HepG2 (cell line): Measurements from ENCODE around the gene SLC25A25. TPM values are rescaled to one million over a fixed set of nuclear protein-coding genes. Genes with fewer than 3 reads are reported as not detected.

Experiments used
- ETV6 ChIP-seq: sonication (generic); formaldehyde crosslinking; conservative IDR thresholded peaks from 2 replicates; pipeline ENCODE4 v1.4.0; 2020; ENCODE audit warnings: missing genetic modification reagents
- GATAD1 ChIP-seq: IDR thresholded peaks from 2 replicates; pipeline ENCODE4 v1.6.1; 2016; ENCODE audit warnings: missing genetic modification reagents, missing compliant biosample characterization
- HDAC1 ChIP-seq: sonication (generic); formaldehyde crosslinking; IDR thresholded peaks from 2 replicates; pipeline ENCODE4 v1.5.1; 2020; ENCODE audit warnings: mild to moderate bottlenecking, missing genetic modification reagents
- HMGXB3 ChIP-seq: sonication (generic); formaldehyde crosslinking; IDR thresholded peaks from 2 replicates; pipeline ENCODE4 v1.4.0; 2020; ENCODE audit warnings: missing genetic modification reagents, borderline replicate concordance
- HOXA5 ChIP-seq: sonication (generic); formaldehyde crosslinking; IDR thresholded peaks from 2 replicates; pipeline ENCODE4 v1.4.0; 2020; ENCODE audit warnings: missing genetic modification reagents
- ISL2 ChIP-seq: sonication (generic); formaldehyde crosslinking; IDR thresholded peaks from 2 replicates; pipeline ENCODE4 v1.5.0; 2020; ENCODE audit warnings: missing genetic modification reagents
- KAT2B ChIP-seq: fragments of 150-350 bp; IDR thresholded peaks from 2 replicates; pipeline ENCODE4 v1.6.1; 2014; ENCODE audit warnings: low read depth, low read length, borderline replicate concordance
- MAF1 ChIP-seq: sonication (generic); formaldehyde crosslinking; IDR thresholded peaks from 2 replicates; pipeline ENCODE4 v1.5.0; 2020; ENCODE audit warnings: missing genetic modification reagents, borderline replicate concordance
- MEIS2 ChIP-seq: sonication (generic); formaldehyde crosslinking; IDR thresholded peaks from 2 replicates; pipeline ENCODE4 v1.9.0; 2021; ENCODE audit warnings: mild to moderate bottlenecking, missing genetic modification reagents
- NCOA2 ChIP-seq: sonication (generic); formaldehyde crosslinking; IDR thresholded peaks from 2 replicates; pipeline ENCODE4 v1.8.0; 2022; ENCODE audit warnings: inconsistent platforms
- NCOR1 ChIP-seq: fragments of 200-600 bp; sonication (generic); IDR thresholded peaks from 2 replicates; pipeline ENCODE4 v1.7.0; 2017; ENCODE audit warnings: antibody characterized with exemption, low read length, borderline replicate concordance
- PHF8 ChIP-seq: sonication (generic); formaldehyde crosslinking; IDR thresholded peaks from 2 replicates; pipeline ENCODE4 v1.5.0; 2020; ENCODE audit warnings: missing genetic modification reagents
- SNRNP70 ChIP-seq: fragments of 200-400 bp; formaldehyde crosslinking; IDR thresholded peaks from 2 replicates; pipeline ENCODE4 v1.6.1; 2017; ENCODE audit warnings: mild to moderate bottlenecking, low read depth, low read length, moderate library complexity
- TBP ChIP-seq: sonication (generic); formaldehyde crosslinking; IDR thresholded peaks from 2 replicates; pipeline ENCODE4 v1.5.0; 2020; ENCODE audit warnings: missing genetic modification reagents
- TFAP4 ChIP-seq: sonication (generic); IDR thresholded peaks from 2 replicates; pipeline ENCODE4 v1.6.1; 2016; ENCODE audit warnings: low read depth, borderline replicate concordance
- ZFP37 ChIP-seq: sonication (generic); formaldehyde crosslinking; IDR thresholded peaks from 2 replicates; pipeline ENCODE4 v1.4.0; 2020; ENCODE audit warnings: missing genetic modification reagents, borderline replicate concordance
- ZNF674 ChIP-seq: sonication (generic); formaldehyde crosslinking; IDR thresholded peaks from 2 replicates; pipeline ENCODE4 v1.5.0; 2020; ENCODE audit warnings: low read depth, mild to moderate bottlenecking, missing genetic modification reagents
- ZNF691 ChIP-seq: sonication (generic); formaldehyde crosslinking; IDR thresholded peaks from 2 replicates; pipeline ENCODE4 v1.4.0; 2020; ENCODE audit warnings: missing genetic modification reagents, low read depth, mild to moderate bottlenecking, borderline replicate concordance
- ZNF710 ChIP-seq: sonication (generic); formaldehyde crosslinking; IDR thresholded peaks from 2 replicates; pipeline ENCODE4 v1.5.0; 2020; ENCODE audit warnings: mild to moderate bottlenecking, missing genetic modification reagents, borderline replicate concordance
- ZSCAN21 ChIP-seq: sonication (generic); formaldehyde crosslinking; IDR thresholded peaks from 2 replicates; pipeline ENCODE4 v1.8.0; 2022; ENCODE audit warnings: mild to moderate bottlenecking, missing genetic modification reagents, moderate library complexity, borderline replicate concordance
- ZSCAN30 ChIP-seq: sonication (generic); formaldehyde crosslinking; IDR thresholded peaks from 2 replicates; pipeline ENCODE4 v1.5.0; 2020; ENCODE audit warnings: mild to moderate bottlenecking, missing genetic modification reagents
- polyA plus RNA-seq, 8 experiments: library from polyadenylated mRNA; depleted of rRNA in 3 of 8; stranded (reverse) in 7 of 8; unstranded in 1 of 8; fragments of >200 nt; fragmentation: Illumina TruSeq in 4 of 8; extraction: Trizol in 4 of 8; gene quantifications; 2 replicates each; pipeline versions ENCODE4 v1.2.1 to v1.2.3, GENCODE V29; 2011 to 2016; ENCODE audit warnings: low read depth in 4 of 8, missing spikeins in 1 of 8, mixed read lengths in 1 of 8; ENCODE audit not compliant: insufficient read depth in 1 of 8
- total RNA-seq, 5 experiments: library from RNA; depleted of rRNA; stranded (reverse); fragments of >200 nt; fragmentation: Illumina TruSeq; extraction: Trizol; gene quantifications; 2 replicates each; pipeline ENCODE4 v1.2.3, GENCODE V29; 2016; ENCODE audit warnings: low read depth in 1 of 5

SLC25A25 gene
- total and polyA plus RNA-seq, 2 of the 13 experiments (the other 11 are each of a cell fraction or from before 2014, with no cell fraction given): 10.5 to 24.8 TPM

- TF ChIP-seq HMGXB3: no peak
- TF ChIP-seq TBP: no peak
- TF ChIP-seq ISL2: peak; percentile 34; the same call in 1 of the 2 replicates
- TF ChIP-seq MAF1 (CRISPR knock-in tag): no peak
- 0 out of 2 replicates have a peak, but pooled peaks have one; percentile 7 for TF ChIP-seq HDAC1
- TF ChIP-seq ZNF691: no peak
- TF ChIP-seq PHF8: no peak
- TF ChIP-seq ETV6 (CRISPR knock-in tag): no peak
- no peak for TF ChIP-seq MEIS2 (CRISPR knock-in tag)
- TF ChIP-seq KAT2B: no peak
- peak; percentile 47; the same call in 1 of the 2 replicates for TF ChIP-seq NCOR1
- TF ChIP-seq ZNF674 (CRISPR knock-in tag): no peak
- TF ChIP-seq ZNF710 (CRISPR knock-in tag): no peak
- TF ChIP-seq GATAD1: no peak
- no peak for TF ChIP-seq SNRNP70
- TF ChIP-seq ZSCAN21: no peak
- no peak for TF ChIP-seq NCOA2 (CRISPR knock-in tag)
- TF ChIP-seq HOXA5 (CRISPR knock-in tag): no peak
- no peak for TF ChIP-seq ZFP37 (CRISPR knock-in tag)
- TF ChIP-seq TFAP4: no peak
- no peak for TF ChIP-seq ZSCAN30 (CRISPR knock-in tag)
Observed at GRCh38 chr9:128057724-128058409, 10.2 kb upstream of the SLC25A25 start (continued).
